ENCODE data around the gene SRSF4.

The SRSF4 gene

DNA sequence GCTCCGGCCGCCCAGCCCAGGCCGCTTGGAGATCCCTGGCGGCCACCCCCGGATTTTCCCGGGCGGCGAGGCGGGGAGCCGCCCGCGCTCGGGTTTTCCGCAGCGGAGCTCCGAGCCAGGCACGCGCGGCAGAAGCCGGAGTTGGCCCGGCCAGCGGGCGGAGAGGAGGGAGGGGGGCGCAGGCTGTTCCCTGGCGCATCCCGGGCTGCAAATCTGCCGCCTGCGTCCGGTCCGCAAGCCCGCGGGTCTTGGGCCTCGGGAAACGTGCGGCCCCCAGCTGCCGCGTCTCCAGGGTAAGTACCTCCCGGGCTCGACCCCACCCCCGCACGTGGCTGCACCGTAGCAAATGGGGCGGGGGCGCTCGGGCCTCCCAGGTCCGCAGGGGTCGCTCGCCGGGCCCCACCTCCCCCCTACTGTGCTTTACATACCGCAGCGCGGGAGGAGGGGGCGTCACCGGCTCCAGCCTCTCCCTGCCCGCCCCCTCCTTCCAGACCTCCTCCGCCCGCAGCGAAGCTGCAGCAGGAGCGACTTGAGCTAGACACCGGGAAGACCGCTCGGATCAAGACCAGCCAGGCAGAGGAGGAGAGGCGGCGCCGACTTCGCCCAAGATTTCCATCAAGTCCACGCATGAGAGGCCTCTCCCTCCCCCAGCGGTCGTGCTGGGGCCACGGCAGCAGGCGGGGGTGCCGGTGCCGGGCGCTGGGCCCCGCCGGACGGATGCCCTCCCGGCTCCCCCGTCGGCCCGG, 59.6 kb downstream of the SRSF4 start:
- no peak for TF ChIP-seq CTCF (conservative IDR thresholded peaks at IDR 0.05; ENCODE audit: low read depth, low read length)
- DNase-seq (ENCODE audit: low read depth) = peak; percentile 61
- H3K4me3 ChIP-seq (ENCODE audit: low read depth, low read length) = peak overlapping the region; percentile 69

GRCh38 chr1:29121516-29121935, 60.2 kb downstream of the SRSF4 start:
- peak overlapping the region; percentile 69 for H3K4me3 ChIP-seq (ENCODE audit: low read depth, low read length)
- DNase-seq (ENCODE audit: low read depth) = no peak
- TF ChIP-seq CTCF (conservative IDR thresholded peaks at IDR 0.05; ENCODE audit: low read depth, low read length) = no peak

GRCh38 chr1:29120947-29121485, 60.7 kb downstream of the SRSF4 start:
- peak; percentile 47 for DNase-seq (ENCODE audit: low read depth)
- TF ChIP-seq CTCF (conservative IDR thresholded peaks at IDR 0.05; ENCODE audit: low read depth, low read length) = peak; percentile 40
- no peak overlapping the region for H3K4me3 ChIP-seq (ENCODE audit: low read depth, low read length)

DNA sequence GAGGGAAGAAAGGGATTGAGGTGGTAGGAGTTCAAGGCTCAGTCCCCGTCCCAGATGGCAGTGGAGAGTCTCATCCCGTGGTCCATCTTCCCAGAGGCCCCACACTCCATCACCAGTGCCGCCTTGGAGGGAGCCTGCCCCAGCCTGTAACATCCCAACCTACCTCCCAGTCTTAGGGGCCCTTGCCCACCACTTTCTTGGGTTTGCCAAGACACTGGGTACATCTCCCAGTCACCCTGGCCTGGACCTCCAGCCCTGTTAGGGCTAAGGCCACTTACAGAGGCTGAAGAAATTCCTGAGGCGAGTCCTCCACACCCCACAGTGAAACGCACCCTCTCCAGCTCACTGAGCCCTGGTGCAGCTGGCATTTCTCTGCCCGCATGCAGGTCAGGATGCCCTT, 61.3 kb downstream of the SRSF4 start:
- no peak for TF ChIP-seq CTCF (conservative IDR thresholded peaks at IDR 0.05; ENCODE audit: low read depth, low read length)
- DNase-seq (ENCODE audit: low read depth) = no peak
- H3K4me3 ChIP-seq (ENCODE audit: low read depth, low read length) = no peak overlapping the region

- no peak for DNase-seq (ENCODE audit: low read depth)
- H3K4me3 ChIP-seq (ENCODE audit: low read depth, low read length) = no peak overlapping the region
- TF ChIP-seq CTCF (conservative IDR thresholded peaks at IDR 0.05; ENCODE audit: low read depth, low read length) = no peak
Measured at GRCh38 chr1:29119121-29119929, 62.4 kb downstream of the SRSF4 start.

- H3K4me3 ChIP-seq (ENCODE audit: low read depth, low read length) = no peak overlapping the region
- TF ChIP-seq CTCF (conservative IDR thresholded peaks at IDR 0.05; ENCODE audit: low read depth, low read length) = peak; percentile 60
- peak; percentile 29 for DNase-seq (ENCODE audit: low read depth)
Measured at GRCh38 chr1:29117381-29117780, 64.3 kb downstream of the SRSF4 start.

All from choroid plexus epithelial cell (primary cell).